Measurements from ENCODE around the gene HKDC1.

GRCh38 chr10:69232736-69233480, 12.8 kb downstream of the HKDC1 start:
- TF ChIP-seq SREBF2 (IDR thresholded peaks at IDR 0.05) (no peak), CTCF (IDR thresholded peaks at IDR 0.05) (no peak), POLR2A (IDR thresholded peaks at IDR 0.05; ENCODE audit: low read length) (no peak), RFX5 (IDR thresholded peaks at IDR 0.05) (no peak), MAX (IDR thresholded peaks at IDR 0.05) (no peak), REST (IDR thresholded peaks at IDR 0.05) (no peak), ATOH8 (CRISPR knock-in tag; IDR thresholded peaks at IDR 0.05; ENCODE audit: low read depth) (no peak), CHD2 (IDR thresholded peaks at IDR 0.05; ENCODE audit: low read length, partially characterized antibody) (no peak), CBX8 (IDR thresholded peaks at IDR 0.05) (no peak)
